Liver (tissue), 9 donors: Measurements from ENCODE around the gene ARL6IP6. TPM values are rescaled to one million over a fixed set of nuclear protein-coding genes. Genes with fewer than 3 reads are reported as not detected.

Experiments used
- DNase-seq: peaks from one replicate; pipeline ENCODE4 v3.0.0-alpha.2; 2017; ENCODE audit warnings: low spot score
- H3K27ac ChIP-seq, 2 donors: one replicate each; pipeline ENCODE4 v1.7.0; 2013; ENCODE audit warnings: inconsistent platforms in 2 of 2, low read length in 2 of 2, control low read depth in 1 of 2, low read depth in 1 of 2, mild to moderate bottlenecking in 1 of 2
- H3K27me3 ChIP-seq, 4 donors: one replicate each; pipeline versions ENCODE4 v1.6.1 to v1.7.0; 2013; ENCODE audit warnings: low read length in 3 of 4, inconsistent platforms in 1 of 4, mild to moderate bottlenecking in 1 of 4, moderate library complexity in 1 of 4; ENCODE audit not compliant: control insufficient read depth in 4 of 4, insufficient read depth in 4 of 4
- H3K36me3 ChIP-seq, 4 donors: one replicate each; pipeline versions ENCODE4 v1.6.1 to v1.7.0; 2013; ENCODE audit warnings: low read length in 3 of 4, mild to moderate bottlenecking in 3 of 4, low read depth in 1 of 4, moderate library complexity in 1 of 4; ENCODE audit not compliant: control insufficient read depth in 4 of 4, insufficient read depth in 3 of 4
- H3K4me1 ChIP-seq, 4 donors: one replicate each; pipeline versions ENCODE4 v1.6.1 to v1.7.0; 2013; ENCODE audit warnings: low read length in 3 of 4, mild to moderate bottlenecking in 3 of 4, moderate library complexity in 1 of 4; ENCODE audit not compliant: control insufficient read depth in 4 of 4, insufficient read depth in 4 of 4
- H3K4me3 ChIP-seq, 3 donors: one replicate each; pipeline versions ENCODE4 v1.6.1 to v1.7.0; 2013; ENCODE audit warnings: low read length in 3 of 3, control low read depth in 1 of 3, low read depth in 1 of 3, mild to moderate bottlenecking in 1 of 3
- H3K9ac ChIP-seq, 2 donors: one replicate each; pipeline ENCODE4 v1.7.0; 2013; ENCODE audit warnings: low read length in 2 of 2, mild to moderate bottlenecking in 2 of 2, moderate library complexity in 2 of 2, control low read depth in 1 of 2, low read depth in 1 of 2
- H3K9me3 ChIP-seq, 4 donors: one replicate each; pipeline versions ENCODE4 v1.6.1 to v1.7.0; 2013; ENCODE audit warnings: low read length in 3 of 4; ENCODE audit not compliant: control insufficient read depth in 4 of 4
- EGR1 ChIP-seq, 2 donors: IDR thresholded peaks; 2 replicates each; pipeline ENCODE4 v1.6.1; 2016 to 2018; ENCODE audit warnings: antibody characterized with exemption in 2 of 2, low read depth in 2 of 2
- FOXA1 ChIP-seq: IDR thresholded peaks from 2 replicates; pipeline ENCODE4 v1.6.1; 2016; ENCODE audit warnings: antibody characterized with exemption
- FOXA2 ChIP-seq: IDR thresholded peaks from 2 replicates; pipeline ENCODE4 v1.6.1; 2016; ENCODE audit warnings: antibody characterized with exemption
- GABPA ChIP-seq, 2 donors: IDR thresholded peaks in 1 of 2; conservative IDR thresholded peaks in 1 of 2; 2 replicates each; pipeline ENCODE4 v1.6.1; 2016; ENCODE audit warnings: antibody characterized with exemption in 2 of 2, mild to moderate bottlenecking in 1 of 2, moderate library complexity in 1 of 2
- HNF4A ChIP-seq, 2 donors: conservative IDR thresholded peaks; 2 replicates each; pipeline ENCODE4 v1.6.1; 2016; ENCODE audit warnings: antibody characterized with exemption in 2 of 2, mild to moderate bottlenecking in 2 of 2
- HNF4G ChIP-seq: IDR thresholded peaks from 2 replicates; pipeline ENCODE4 v1.6.1; 2016; ENCODE audit warnings: antibody characterized with exemption
- JUND ChIP-seq, 2 donors: IDR thresholded peaks; 2 replicates each; pipeline ENCODE4 v1.6.1; 2016; ENCODE audit warnings: antibody characterized with exemption in 2 of 2
- NR2F2 ChIP-seq: IDR thresholded peaks from 2 replicates; pipeline ENCODE4 v1.6.1; 2016; ENCODE audit warnings: antibody characterized with exemption
- RAD21 ChIP-seq, 2 donors: IDR thresholded peaks; 2 replicates each; pipeline ENCODE4 v1.6.1; 2016; ENCODE audit warnings: antibody characterized with exemption in 2 of 2, mild to moderate bottlenecking in 2 of 2
- RXRA ChIP-seq, 2 donors: IDR thresholded peaks; 2 replicates each; pipeline ENCODE4 v1.6.1; 2017 to 2018; ENCODE audit warnings: antibody characterized with exemption in 2 of 2, mild to moderate bottlenecking in 1 of 2
- SP1 ChIP-seq: IDR thresholded peaks from 2 replicates; pipeline ENCODE4 v1.6.1; 2018; ENCODE audit warnings: antibody characterized with exemption, mild to moderate bottlenecking
- TAF1 ChIP-seq: conservative IDR thresholded peaks from 2 replicates; pipeline ENCODE4 v1.6.1; 2016; ENCODE audit warnings: antibody characterized with exemption, mild to moderate bottlenecking
- YY1 ChIP-seq: IDR thresholded peaks from 2 replicates; pipeline ENCODE4 v1.6.1; 2016; ENCODE audit warnings: antibody characterized with exemption, mild to moderate bottlenecking
- WGBS: extraction: QIAGEN DNeasy Blood & Tissue Kit; methylation state at CpG from one replicate; pipeline ENCODE4 v1.1.7; 2013; 5-methylcytosine and 5-hydroxymethylcytosine counted together
- polyA plus RNA-seq, 2 donors: library from polyadenylated mRNA; stranded (reverse) in 1 of 2; unstranded in 1 of 2; fragments of 200-250 nt in 1 of 2; fragments of >200 nt in 1 of 2; fragmentation: Nextera tagmentation in 1 of 2; extraction: Ambion mirVana in 1 of 2; gene quantifications; one replicate each; pipeline versions ENCODE4 v1.2.1 to v1.2.3, GENCODE V29; 2013 to 2015
- total RNA-seq, 2 donors: library from RNA; depleted of rRNA; stranded (reverse); fragments of >200 nt; gene quantifications; one replicate each; pipeline ENCODE4 v1.2.3, GENCODE V29; 2014
- TF ChIP-seq, protein P1 (sequence below): IDR thresholded peaks from 2 replicates; pipeline ENCODE4 v1.6.1; 2016; ENCODE audit warnings: antibody characterized with exemption
- TF ChIP-seq, protein P2 (sequence below): fragments of 150-350 bp; IDR thresholded peaks from 2 replicates; pipeline ENCODE4 v1.5.1; 2017; ENCODE audit warnings: improper control_type of control experiment, low read depth, low read length; ENCODE audit not compliant: missing input control
- TF ChIP-seq, protein P3 (sequence below): IDR thresholded peaks from 2 replicates; pipeline ENCODE4 v1.6.1; 2016; ENCODE audit warnings: antibody characterized with exemption
- TF ChIP-seq, protein P4 (sequence below): IDR thresholded peaks from 2 replicates; pipeline ENCODE4 v1.6.1; 2016; ENCODE audit warnings: antibody characterized with exemption, mild to moderate bottlenecking
- TF ChIP-seq, protein P5 (sequence below): IDR thresholded peaks from 2 replicates; pipeline ENCODE4 v1.6.1; 2016; ENCODE audit warnings: antibody characterized with exemption
- donor health status: healthy.
- donor health status: healthy.
- donor health status: healthy.
- donor health status: healthy.
- donor health status: healthy.

ARL6IP6 gene
- total and polyA plus RNA-seq, 4 donors: 2.2 to 16.6 (median 4.6) TPM

DNA sequence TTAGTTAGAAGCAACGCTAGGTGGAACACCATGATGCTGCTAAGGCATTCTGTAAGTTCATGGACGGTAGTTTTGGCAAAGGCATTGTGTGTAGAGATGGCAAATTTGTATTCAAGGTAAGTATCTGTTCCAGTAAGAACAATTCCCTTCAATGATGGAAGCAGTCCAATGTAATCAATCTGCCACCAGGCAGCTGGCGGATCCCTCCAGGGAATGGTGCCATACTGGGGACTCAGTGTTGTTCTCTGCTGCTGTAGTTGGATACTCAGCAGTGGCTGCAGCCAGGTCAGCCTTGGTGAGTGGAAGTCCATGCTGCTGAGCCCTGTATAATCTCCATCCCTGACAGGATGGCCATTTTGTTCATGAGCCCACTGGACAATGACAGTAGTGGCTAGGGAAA lies 62.8 kb downstream of the ARL6IP6 start:
- H3K36me3 ChIP-seq: no peaks in the 10 kb centered on the region
- H3K27ac ChIP-seq: no peak overlapping the region
- WGBS: 65% methylated on average over 3 of the region's 3 CpGs
- no peaks in the 10 kb centered on the region for H3K4me1 ChIP-seq
- H3K27me3 ChIP-seq: no peaks in the 10 kb centered on the region
- no peak for DNase-seq
- no peak overlapping the region for H3K9ac ChIP-seq
- TF ChIP-seq, protein P1, sequence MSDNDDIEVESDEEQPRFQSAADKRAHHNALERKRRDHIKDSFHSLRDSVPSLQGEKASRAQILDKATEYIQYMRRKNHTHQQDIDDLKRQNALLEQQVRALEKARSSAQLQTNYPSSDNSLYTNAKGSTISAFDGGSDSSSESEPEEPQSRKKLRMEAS: no peak
- TF ChIP-seq TAF1 (no peak), HNF4G (no peak), JUND (IDR thresholded peaks at IDR 0.05) (no peak), GABPA (IDR thresholded peaks at IDR 0.05 in 1 of 2, conservative IDR thresholded peaks at IDR 0.05 in 1 of 2) (no peak), RXRA (IDR thresholded peaks at IDR 0.05) (no peak), NR2F2 (no peak), YY1 (no peak), SP1 (no peak), FOXA1 (no peak), RAD21 (IDR thresholded peaks at IDR 0.05) (no peak), FOXA2 (no peak), EGR1 (IDR thresholded peaks at IDR 0.05; ENCODE audit: low read depth in 2 of 2) (no peak), HNF4A (conservative IDR thresholded peaks at IDR 0.05) (no peak)
- TF ChIP-seq, protein P2, sequence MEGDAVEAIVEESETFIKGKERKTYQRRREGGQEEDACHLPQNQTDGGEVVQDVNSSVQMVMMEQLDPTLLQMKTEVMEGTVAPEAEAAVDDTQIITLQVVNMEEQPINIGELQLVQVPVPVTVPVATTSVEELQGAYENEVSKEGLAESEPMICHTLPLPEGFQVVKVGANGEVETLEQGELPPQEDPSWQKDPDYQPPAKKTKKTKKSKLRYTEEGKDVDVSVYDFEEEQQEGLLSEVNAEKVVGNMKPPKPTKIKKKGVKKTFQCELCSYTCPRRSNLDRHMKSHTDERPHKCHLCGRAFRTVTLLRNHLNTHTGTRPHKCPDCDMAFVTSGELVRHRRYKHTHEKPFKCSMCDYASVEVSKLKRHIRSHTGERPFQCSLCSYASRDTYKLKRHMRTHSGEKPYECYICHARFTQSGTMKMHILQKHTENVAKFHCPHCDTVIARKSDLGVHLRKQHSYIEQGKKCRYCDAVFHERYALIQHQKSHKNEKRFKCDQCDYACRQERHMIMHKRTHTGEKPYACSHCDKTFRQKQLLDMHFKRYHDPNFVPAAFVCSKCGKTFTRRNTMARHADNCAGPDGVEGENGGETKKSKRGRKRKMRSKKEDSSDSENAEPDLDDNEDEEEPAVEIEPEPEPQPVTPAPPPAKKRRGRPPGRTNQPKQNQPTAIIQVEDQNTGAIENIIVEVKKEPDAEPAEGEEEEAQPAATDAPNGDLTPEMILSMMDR: no peak
- TF ChIP-seq, protein P3, sequence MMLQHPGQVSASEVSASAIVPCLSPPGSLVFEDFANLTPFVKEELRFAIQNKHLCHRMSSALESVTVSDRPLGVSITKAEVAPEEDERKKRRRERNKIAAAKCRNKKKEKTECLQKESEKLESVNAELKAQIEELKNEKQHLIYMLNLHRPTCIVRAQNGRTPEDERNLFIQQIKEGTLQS: no peak
- TF ChIP-seq, protein P4, sequence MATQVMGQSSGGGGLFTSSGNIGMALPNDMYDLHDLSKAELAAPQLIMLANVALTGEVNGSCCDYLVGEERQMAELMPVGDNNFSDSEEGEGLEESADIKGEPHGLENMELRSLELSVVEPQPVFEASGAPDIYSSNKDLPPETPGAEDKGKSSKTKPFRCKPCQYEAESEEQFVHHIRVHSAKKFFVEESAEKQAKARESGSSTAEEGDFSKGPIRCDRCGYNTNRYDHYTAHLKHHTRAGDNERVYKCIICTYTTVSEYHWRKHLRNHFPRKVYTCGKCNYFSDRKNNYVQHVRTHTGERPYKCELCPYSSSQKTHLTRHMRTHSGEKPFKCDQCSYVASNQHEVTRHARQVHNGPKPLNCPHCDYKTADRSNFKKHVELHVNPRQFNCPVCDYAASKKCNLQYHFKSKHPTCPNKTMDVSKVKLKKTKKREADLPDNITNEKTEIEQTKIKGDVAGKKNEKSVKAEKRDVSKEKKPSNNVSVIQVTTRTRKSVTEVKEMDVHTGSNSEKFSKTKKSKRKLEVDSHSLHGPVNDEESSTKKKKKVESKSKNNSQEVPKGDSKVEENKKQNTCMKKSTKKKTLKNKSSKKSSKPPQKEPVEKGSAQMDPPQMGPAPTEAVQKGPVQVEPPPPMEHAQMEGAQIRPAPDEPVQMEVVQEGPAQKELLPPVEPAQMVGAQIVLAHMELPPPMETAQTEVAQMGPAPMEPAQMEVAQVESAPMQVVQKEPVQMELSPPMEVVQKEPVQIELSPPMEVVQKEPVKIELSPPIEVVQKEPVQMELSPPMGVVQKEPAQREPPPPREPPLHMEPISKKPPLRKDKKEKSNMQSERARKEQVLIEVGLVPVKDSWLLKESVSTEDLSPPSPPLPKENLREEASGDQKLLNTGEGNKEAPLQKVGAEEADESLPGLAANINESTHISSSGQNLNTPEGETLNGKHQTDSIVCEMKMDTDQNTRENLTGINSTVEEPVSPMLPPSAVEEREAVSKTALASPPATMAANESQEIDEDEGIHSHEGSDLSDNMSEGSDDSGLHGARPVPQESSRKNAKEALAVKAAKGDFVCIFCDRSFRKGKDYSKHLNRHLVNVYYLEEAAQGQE: no peak
- TF ChIP-seq, protein P5, sequence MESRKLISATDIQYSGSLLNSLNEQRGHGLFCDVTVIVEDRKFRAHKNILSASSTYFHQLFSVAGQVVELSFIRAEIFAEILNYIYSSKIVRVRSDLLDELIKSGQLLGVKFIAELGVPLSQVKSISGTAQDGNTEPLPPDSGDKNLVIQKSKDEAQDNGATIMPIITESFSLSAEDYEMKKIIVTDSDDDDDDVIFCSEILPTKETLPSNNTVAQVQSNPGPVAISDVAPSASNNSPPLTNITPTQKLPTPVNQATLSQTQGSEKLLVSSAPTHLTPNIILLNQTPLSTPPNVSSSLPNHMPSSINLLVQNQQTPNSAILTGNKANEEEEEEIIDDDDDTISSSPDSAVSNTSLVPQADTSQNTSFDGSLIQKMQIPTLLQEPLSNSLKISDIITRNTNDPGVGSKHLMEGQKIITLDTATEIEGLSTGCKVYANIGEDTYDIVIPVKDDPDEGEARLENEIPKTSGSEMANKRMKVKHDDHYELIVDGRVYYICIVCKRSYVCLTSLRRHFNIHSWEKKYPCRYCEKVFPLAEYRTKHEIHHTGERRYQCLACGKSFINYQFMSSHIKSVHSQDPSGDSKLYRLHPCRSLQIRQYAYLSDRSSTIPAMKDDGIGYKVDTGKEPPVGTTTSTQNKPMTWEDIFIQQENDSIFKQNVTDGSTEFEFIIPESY: no peak
- H3K4me3 ChIP-seq: no peak overlapping the region
- H3K9me3 ChIP-seq: no peaks in the 10 kb centered on the region
